ENCODE measurements around the gene ENAH. TPM values are rescaled to one million over a fixed set of nuclear protein-coding genes. Genes with fewer than 3 reads are reported as not detected.
A peak's percentile ranks its signal among the peaks of the same experiment; 100 is the strongest.

The ENAH gene
- total RNA-seq, 1 donor from 2014 or later, result 265 TPM

DNA sequence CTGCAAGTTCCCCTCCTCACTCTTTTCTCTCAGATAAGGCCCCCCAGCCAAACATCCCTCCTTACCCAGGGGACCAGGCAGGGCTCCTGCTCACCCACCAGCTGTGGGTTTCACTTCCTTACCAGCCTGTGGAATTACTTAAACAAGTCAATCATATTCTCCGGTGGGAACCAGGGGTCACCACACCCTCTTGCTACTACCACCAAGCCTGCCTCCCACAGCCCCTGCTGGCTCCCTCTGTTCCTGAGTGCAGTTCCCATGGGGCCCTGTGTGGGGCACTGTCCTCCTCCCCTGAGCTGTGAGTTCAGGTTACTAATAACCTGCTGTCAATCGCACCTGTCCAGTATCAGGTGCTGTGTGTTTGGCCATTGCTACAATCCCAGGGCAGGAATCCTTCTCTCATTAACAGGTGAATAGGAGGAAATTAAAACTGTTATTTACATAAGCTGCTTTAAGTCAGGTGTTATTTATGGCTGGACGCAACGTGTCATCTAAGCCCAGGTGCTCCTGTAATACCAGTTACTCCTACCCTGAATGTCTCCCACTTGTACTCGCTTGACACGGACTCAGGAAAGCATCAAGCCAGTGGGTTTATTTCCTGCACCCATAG lies 172.0 kb downstream of the ENAH start:
- DNase-seq, result peak; percentile 71
- Mint-ChIP-seq H3K36me3 (ENCODE audit: unreplicated experiment) (no peaks in the 10 kb centered on the region), H3K27me3 (ENCODE audit: unreplicated experiment) (peaks cover 5% of the 10 kb centered on the region), H3K27ac (ENCODE audit: unreplicated experiment) (no peak overlapping the region), H3K4me3 (ENCODE audit: unreplicated experiment) (no peak overlapping the region), H3K9me3 (ENCODE audit: unreplicated experiment) (peaks cover 5% of the 10 kb centered on the region), H3K4me1 (ENCODE audit: low read depth, unreplicated experiment) (peaks cover 22% of the 10 kb centered on the region)
- TF ChIP-seq, protein P1, sequence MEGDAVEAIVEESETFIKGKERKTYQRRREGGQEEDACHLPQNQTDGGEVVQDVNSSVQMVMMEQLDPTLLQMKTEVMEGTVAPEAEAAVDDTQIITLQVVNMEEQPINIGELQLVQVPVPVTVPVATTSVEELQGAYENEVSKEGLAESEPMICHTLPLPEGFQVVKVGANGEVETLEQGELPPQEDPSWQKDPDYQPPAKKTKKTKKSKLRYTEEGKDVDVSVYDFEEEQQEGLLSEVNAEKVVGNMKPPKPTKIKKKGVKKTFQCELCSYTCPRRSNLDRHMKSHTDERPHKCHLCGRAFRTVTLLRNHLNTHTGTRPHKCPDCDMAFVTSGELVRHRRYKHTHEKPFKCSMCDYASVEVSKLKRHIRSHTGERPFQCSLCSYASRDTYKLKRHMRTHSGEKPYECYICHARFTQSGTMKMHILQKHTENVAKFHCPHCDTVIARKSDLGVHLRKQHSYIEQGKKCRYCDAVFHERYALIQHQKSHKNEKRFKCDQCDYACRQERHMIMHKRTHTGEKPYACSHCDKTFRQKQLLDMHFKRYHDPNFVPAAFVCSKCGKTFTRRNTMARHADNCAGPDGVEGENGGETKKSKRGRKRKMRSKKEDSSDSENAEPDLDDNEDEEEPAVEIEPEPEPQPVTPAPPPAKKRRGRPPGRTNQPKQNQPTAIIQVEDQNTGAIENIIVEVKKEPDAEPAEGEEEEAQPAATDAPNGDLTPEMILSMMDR (IDR thresholded peaks at IDR 0.05; ENCODE audit: partially characterized antibody, unreplicated experiment), result peak; percentile 78

DNA sequence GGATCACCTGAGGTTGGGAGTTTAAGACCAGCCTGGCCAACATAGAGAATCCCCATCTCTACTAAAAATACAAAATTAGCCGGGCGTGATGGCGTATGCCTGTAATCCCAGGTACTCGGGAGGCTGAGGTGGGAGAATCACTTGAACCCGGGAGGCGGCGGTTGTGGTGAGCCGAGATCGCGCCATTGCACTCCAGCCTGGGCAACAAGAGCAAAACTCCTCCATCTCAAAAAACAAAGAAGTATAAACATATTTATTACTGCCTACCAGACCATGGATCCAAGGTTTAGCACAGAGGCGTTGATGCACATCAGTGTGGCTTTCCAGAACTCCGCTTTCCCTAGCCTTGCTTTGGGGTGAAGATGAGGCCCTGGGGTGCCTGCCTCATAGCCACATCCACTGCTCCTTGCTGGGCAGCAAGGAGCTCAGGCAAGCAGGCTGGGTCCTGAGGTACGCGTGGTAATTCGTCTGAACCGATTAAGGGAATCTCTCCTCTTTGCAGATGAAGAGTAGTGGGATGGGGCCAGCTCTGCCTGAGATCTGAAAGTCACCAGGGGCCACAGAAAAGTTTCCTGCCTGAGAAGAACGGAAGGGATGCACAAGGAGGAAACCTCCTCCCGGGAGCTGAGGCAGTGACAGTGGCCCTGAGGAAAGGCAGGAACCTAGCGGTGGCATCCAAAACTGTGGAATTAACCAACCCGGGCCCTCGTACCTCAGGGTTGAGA lies 172.8 kb downstream of the ENAH start:
- Mint-ChIP-seq H3K36me3 (ENCODE audit: unreplicated experiment) (no peaks in the 10 kb centered on the region), H3K9me3 (ENCODE audit: unreplicated experiment) (peaks cover 3% of the 10 kb centered on the region), H3K4me1 (ENCODE audit: low read depth, unreplicated experiment) (peaks cover 22% of the 10 kb centered on the region), H3K27ac (ENCODE audit: unreplicated experiment) (no peak overlapping the region), H3K4me3 (ENCODE audit: unreplicated experiment) (no peak overlapping the region), H3K27me3 (ENCODE audit: unreplicated experiment) (peaks cover 5% of the 10 kb centered on the region)
- TF ChIP-seq, protein P1 (IDR thresholded peaks at IDR 0.05; ENCODE audit: partially characterized antibody, unreplicated experiment), result no peak
- no peak for DNase-seq

DNA sequence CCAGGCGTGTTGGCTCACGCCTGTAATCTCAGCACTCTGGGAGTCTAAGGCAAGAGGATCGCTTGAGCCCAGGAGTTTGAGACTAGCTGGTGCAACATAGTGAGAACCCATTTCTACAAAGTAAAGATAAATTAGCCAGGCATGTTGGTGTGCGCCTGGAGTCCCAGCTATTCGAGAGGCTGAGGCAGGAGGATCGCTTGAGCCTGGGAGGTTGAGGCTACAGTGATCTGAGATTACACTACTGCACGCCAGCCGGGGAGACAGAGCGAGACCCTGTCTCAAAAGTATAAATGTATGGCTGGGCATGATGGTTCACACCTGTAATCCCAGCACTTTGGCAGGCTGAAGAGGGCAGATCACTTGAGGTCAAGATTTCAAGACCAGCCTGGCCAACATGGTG lies 173.6 kb downstream of the ENAH start:
- peaks cover 8% of the 10 kb centered on the region for H3K27me3 Mint-ChIP-seq (ENCODE audit: unreplicated experiment)
- no peak overlapping the region for H3K4me3 Mint-ChIP-seq (ENCODE audit: unreplicated experiment)
- no peak overlapping the region for H3K27ac Mint-ChIP-seq (ENCODE audit: unreplicated experiment)
- TF ChIP-seq, protein P1 (IDR thresholded peaks at IDR 0.05; ENCODE audit: partially characterized antibody, unreplicated experiment), result no peak
- peaks cover 22% of the 10 kb centered on the region for H3K4me1 Mint-ChIP-seq (ENCODE audit: low read depth, unreplicated experiment)
- H3K9me3 Mint-ChIP-seq (ENCODE audit: unreplicated experiment), result peaks cover 3% of the 10 kb centered on the region
- H3K36me3 Mint-ChIP-seq (ENCODE audit: unreplicated experiment), result no peaks in the 10 kb centered on the region
- DNase-seq, result no peak

DNA sequence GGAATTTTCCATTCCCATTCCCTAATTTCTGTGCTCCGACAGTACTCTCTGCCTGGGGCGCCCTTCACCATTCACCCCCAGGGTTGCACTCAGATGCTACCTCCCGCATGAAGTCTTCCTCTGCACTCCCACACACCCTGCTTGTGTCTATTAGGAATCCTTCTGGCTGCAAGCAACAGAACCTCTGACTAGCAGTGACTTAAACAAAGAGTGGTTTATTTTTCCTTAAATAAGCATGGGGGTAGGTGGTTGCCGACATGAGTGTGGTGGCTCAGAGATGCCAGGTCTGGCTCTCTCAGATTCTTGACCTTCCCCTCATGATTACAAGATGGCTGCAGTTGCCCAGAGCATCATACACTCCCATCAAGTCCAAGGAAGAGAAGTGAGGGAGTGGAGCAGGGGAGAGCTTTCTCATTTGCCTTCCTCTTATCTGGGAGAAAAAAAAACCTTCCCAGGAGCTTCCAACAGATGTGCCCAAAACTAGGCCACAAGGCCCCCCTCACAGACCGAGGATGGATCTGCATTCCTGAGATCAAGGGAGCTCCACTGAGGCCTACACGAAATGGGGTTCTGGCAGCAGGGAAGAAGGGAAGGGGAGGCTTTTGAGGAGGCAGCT lies 175.5 kb downstream of the ENAH start:
- TF ChIP-seq, protein P1 (IDR thresholded peaks at IDR 0.05; ENCODE audit: partially characterized antibody, unreplicated experiment), result no peak

More for the DNA sequence above, 175.5 kb downstream of the ENAH start:
- Mint-ChIP-seq H3K27me3 (ENCODE audit: unreplicated experiment) (peaks cover 13% of the 10 kb centered on the region), H3K27ac (ENCODE audit: unreplicated experiment) (no peak overlapping the region), H3K4me3 (ENCODE audit: unreplicated experiment) (no peak overlapping the region), H3K9me3 (ENCODE audit: unreplicated experiment) (peaks cover 1% of the 10 kb centered on the region), H3K4me1 (ENCODE audit: low read depth, unreplicated experiment) (peaks cover 12% of the 10 kb centered on the region), H3K36me3 (ENCODE audit: unreplicated experiment) (no peaks in the 10 kb centered on the region)
- DNase-seq, result no peak

Data from glutamatergic neuron (in vitro differentiated cells).